ENCODE data around the gene CELA2B. TPM values are rescaled to one million over a fixed set of nuclear protein-coding genes. Genes with fewer than 3 reads are reported as not detected.
"Not testable (repeated sequence)": the region's sequence is repeated elsewhere in the genome, so short reads cannot be mapped to it uniquely, and the experiment has no call there.

CELA2B gene
- total and polyA plus RNA-seq, 12 donors = 1.7 to 28.1 (median 7.9) TPM; not detected in 3

DNA sequence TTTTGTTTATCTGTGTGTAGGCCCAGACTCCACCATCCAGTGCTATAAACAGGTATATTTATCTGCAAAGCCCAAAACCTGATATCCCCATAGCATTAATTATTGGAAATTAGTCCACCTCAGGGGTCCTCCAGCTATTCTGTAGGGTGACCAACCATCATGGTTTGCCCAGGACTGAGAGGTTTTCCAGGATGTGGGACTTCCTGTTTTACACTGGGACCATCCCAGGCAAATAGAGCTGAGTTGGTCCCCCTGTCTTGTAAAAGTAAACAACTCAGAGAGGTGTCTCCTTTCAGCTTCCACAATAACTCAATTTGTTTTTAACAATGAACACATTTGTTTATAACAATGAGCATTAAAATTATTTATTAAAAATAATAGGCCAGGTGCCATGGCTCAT, 7.8 kb upstream of the CELA2B start:
- Histone ChIP-seq H3K27ac (no peak overlapping the region), H3K4me3 (no peak overlapping the region), H3K9me3 (replicated peaks in 1 of 3) (no peaks in the 10 kb centered on the region), H3K36me3 (replicated peaks in 1 of 2) (no peaks in the 10 kb centered on the region), H3K4me1 (replicated peaks in 1 of 2) (peaks cover 0 to 7% of the 10 kb centered on the region in 2 donors), H3K27me3 (no peaks in the 10 kb centered on the region)
- DNase-seq = no peak
- TF ChIP-seq, protein P1, sequence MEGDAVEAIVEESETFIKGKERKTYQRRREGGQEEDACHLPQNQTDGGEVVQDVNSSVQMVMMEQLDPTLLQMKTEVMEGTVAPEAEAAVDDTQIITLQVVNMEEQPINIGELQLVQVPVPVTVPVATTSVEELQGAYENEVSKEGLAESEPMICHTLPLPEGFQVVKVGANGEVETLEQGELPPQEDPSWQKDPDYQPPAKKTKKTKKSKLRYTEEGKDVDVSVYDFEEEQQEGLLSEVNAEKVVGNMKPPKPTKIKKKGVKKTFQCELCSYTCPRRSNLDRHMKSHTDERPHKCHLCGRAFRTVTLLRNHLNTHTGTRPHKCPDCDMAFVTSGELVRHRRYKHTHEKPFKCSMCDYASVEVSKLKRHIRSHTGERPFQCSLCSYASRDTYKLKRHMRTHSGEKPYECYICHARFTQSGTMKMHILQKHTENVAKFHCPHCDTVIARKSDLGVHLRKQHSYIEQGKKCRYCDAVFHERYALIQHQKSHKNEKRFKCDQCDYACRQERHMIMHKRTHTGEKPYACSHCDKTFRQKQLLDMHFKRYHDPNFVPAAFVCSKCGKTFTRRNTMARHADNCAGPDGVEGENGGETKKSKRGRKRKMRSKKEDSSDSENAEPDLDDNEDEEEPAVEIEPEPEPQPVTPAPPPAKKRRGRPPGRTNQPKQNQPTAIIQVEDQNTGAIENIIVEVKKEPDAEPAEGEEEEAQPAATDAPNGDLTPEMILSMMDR (IDR thresholded peaks at IDR 0.05) = no peak
- no peak for TF ChIP-seq POLR2A (IDR thresholded peaks at IDR 0.05)
- intact Hi-C loops (cut with DNase I) = no loop called here

DNA sequence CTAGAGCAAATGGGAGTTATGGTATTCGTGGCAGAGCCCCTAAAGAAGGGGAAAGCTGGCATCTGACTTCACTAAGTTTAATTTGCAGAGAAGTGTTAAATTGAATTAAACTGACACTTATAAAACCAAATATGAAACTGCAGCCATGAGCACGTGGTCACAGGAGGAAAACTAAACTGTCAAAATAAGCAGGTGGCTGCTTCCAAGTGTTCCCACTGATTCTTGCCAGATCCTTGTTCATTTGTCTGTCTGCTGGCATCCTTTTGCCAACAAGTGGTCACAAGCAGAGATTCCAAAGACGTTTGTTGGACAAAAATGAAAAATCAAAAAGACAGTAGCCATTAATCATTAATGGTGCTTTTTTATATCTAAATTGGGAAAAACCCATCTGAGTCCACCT, 6.5 kb upstream of the CELA2B start:
- DNase-seq = no peak
- intact Hi-C loops (cut with DNase I) = no loop called here
- H3K27ac ChIP-seq = no peak overlapping the region
- WGBS, 4 donors = 56 to 68% (median 62%) methylated on average over 3 of the region's 3 CpGs
- TF ChIP-seq, protein P1 (IDR thresholded peaks at IDR 0.05) = no peak
- H3K36me3 ChIP-seq (replicated peaks in 1 of 2) = no peaks in the 10 kb centered on the region
- H3K9me3 ChIP-seq (replicated peaks in 1 of 3) = no peaks in the 10 kb centered on the region
- no peaks in the 10 kb centered on the region for H3K4me1 ChIP-seq (replicated peaks in 1 of 2)
- H3K27me3 ChIP-seq = no peaks in the 10 kb centered on the region
- no peak overlapping the region for H3K4me3 ChIP-seq

DNA sequence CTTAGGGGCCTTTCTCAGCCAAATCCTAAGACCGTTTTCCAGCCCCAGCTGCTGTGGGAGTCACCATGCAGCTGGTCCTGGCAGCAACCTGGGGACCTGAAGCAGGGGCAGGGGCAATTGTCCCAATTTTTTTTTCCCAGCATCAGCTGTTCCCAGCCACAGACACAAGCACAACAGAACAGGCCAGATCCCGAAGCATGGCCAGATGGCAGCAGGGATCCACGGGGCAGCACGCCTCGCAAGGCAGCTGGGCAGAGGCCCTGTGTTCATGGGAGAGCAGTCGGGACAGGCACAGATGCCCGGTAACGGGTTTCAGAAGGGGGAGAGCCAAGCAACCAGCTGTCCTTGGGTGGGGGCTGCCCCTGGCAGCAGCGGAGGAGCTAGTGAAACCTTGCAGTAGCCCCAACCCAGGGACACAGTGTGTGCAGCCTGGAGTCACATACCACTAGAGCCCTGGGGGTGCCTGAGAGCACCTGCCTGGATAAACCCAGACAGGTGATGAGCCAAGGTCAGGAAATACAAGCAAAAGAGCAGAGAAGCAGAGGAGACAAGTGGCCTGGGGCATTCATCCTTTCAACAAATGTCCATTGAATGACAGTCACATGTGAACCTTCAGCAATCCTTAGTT, 6.0 kb upstream of the CELA2B start:
- WGBS, 4 donors = 63 to 92% (median 80%) methylated on average over 7 to 9 of the region's 9 CpGs
- H3K27ac ChIP-seq; H3K4me3 ChIP-seq; H3K9me3 ChIP-seq (replicated peaks in 1 of 3); DNase-seq; intact Hi-C loops (cut with DNase I); H3K27me3 ChIP-seq; H3K4me1 ChIP-seq (replicated peaks in 1 of 2); H3K36me3 ChIP-seq (replicated peaks in 1 of 2): not testable (repeated sequence)

DNA sequence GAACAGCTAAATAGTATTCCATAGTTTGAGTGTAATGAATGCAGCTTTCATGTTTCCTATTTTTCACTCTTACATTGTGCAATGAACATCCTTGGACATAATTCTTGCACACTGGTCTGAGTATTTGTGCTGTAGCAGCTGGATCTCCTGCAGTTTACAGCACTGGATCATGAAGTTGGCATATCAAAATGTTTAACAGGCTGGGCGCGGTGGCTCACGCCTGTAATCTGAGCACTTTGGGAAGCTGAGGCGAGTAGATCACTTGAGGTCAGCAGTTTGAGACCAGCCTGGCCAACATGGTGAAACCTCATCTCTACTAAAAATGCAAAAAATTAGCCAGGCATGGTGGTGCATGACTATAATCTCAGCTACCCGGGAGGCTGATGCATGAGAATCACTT, 4.8 kb upstream of the CELA2B start:
- intact Hi-C loops (cut with DNase I); H3K27me3 ChIP-seq; H3K4me1 ChIP-seq (replicated peaks in 1 of 2); DNase-seq; H3K27ac ChIP-seq; H3K4me3 ChIP-seq; H3K9me3 ChIP-seq (replicated peaks in 1 of 3); H3K36me3 ChIP-seq (replicated peaks in 1 of 2): not testable (repeated sequence)
- 89 to 97% (median 95%) methylated on average over 5 of the region's 5 CpGs for WGBS, 4 donors

DNA sequence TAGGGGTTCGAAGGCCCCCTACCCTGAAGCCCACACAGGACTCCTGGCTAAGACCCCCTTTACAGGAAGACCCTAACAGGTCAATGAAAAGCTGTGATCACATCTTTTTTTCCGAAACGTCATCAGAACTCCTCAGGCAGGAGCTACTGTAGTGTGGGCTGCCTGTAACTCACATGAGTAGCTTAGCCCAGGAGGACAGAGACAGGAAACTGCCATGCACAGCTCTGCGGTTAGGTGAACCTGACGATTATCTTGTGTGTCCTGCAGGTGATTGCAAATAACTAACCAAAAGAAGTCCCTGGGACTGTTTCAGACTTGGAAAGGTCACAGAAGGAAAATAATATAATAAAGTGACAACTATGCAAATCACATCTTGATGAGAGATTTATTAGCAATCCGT, 4.2 kb upstream of the CELA2B start:
- intact Hi-C loops (cut with DNase I); H3K36me3 ChIP-seq (replicated peaks in 1 of 2); DNase-seq; H3K27ac ChIP-seq; H3K27me3 ChIP-seq; H3K4me3 ChIP-seq; H3K4me1 ChIP-seq (replicated peaks in 1 of 2); H3K9me3 ChIP-seq (replicated peaks in 1 of 3): not testable (repeated sequence)
- WGBS, 4 donors = 72 to 82% (median 76%) methylated on average over 6 of the region's 6 CpGs

DNA sequence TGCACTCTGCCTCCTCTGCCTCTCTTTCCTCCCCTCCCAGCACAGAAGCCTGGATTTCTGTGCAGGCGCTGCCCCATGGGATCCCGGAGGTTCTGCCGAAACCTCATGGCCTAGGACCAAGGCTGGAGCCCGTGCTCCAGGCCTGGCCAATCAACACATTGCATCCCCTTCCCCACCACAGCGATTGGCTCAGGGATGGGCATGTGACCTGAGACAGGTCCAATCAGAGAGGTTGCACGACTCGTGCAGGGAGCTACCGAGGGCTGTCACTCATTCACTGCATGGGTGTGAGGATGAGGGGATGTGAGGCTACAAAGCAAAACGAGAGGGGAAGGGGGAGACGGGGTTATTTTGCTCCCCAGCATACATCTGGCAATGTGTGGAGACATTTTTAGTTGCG, 3.3 kb upstream of the CELA2B start:
- H3K27me3 ChIP-seq = no peaks in the 10 kb centered on the region
- no peak overlapping the region for H3K4me3 ChIP-seq
- DNase-seq = no peak
- peaks cover 0 to 10% of the 10 kb centered on the region in 2 donors for H3K4me1 ChIP-seq (replicated peaks in 1 of 2)
- no peak overlapping the region for H3K27ac ChIP-seq
- no peaks in the 10 kb centered on the region for H3K36me3 ChIP-seq (replicated peaks in 1 of 2)
- WGBS, 4 donors = 84 to 90% (median 90%) methylated on average over 11 of the region's 11 CpGs
- TF ChIP-seq, protein P1 (IDR thresholded peaks at IDR 0.05) = no peak
- no peak for TF ChIP-seq POLR2A (IDR thresholded peaks at IDR 0.05)
- H3K9me3 ChIP-seq (replicated peaks in 1 of 3) = no peaks in the 10 kb centered on the region
- intact Hi-C loops (cut with DNase I) = no loop called here
